Esophagus muscularis mucosa (tissue), 4 donors: ENCODE measurements around the gene CHMP2A. TPM values are rescaled to one million over a fixed set of nuclear protein-coding genes. Genes with fewer than 3 reads are reported as not detected.

Experiments used
- DNase-seq: peaks from one replicate; pipeline ENCODE4 v3.0.0-alpha.2; 2017; ENCODE audit errors: extremely low spot score
- H3K27ac ChIP-seq, 4 donors: fragments of 200-600 bp; sonication (generic); replicated peaks in 1 of 4; 1 replicate in 3 of 4; 2 replicates in 1 of 4; pipeline ENCODE4 v1.5.1; 2016 to 2019; ENCODE audit warnings: mild to moderate bottlenecking in 1 of 4
- H3K27me3 ChIP-seq, 4 donors: fragments of 200-600 bp; sonication (generic); one replicate each; pipeline versions ENCODE4 v1.5.1 to v1.6.0; 2016 to 2019
- H3K36me3 ChIP-seq, 4 donors: fragments of 200-600 bp; sonication (generic); one replicate each; pipeline ENCODE4 v1.5.1; 2016 to 2019
- H3K4me1 ChIP-seq, 4 donors: fragments of 200-600 bp; sonication (generic); one replicate each; pipeline ENCODE4 v1.5.1; 2016 to 2019
- H3K4me3 ChIP-seq, 4 donors: fragments of 200-600 bp; sonication (generic); 1 replicate in 2 of 4; 2 replicates in 2 of 4; pipeline ENCODE4 v1.5.1; 2016 to 2019; ENCODE audit warnings: mild to moderate bottlenecking in 4 of 4, moderate library complexity in 1 of 4
- H3K9me3 ChIP-seq, 4 donors: fragments of 200-600 bp; sonication (generic); 1 replicate in 3 of 4; 2 replicates in 1 of 4; pipeline ENCODE4 v1.5.1; 2016 to 2019
- CTCF ChIP-seq, 3 experiments: fragments of 200-600 bp in 2 of 3; fragments of 450-650 bp in 1 of 3; sonication (generic) in 2 of 3; IDR thresholded peaks; one replicate each; pipeline ENCODE4 v1.5.1; 2017 to 2019; ENCODE audit warnings: antibody characterized with exemption in 3 of 3, mild to moderate bottlenecking in 2 of 3, moderate library complexity in 1 of 3
- EP300 ChIP-seq: sonication (generic); formaldehyde crosslinking; IDR thresholded peaks from one replicate; pipeline ENCODE4 v1.6.1; 2017; ENCODE audit warnings: antibody characterized with exemption
- POLR2A ChIP-seq: fragments of 450-650 bp; IDR thresholded peaks from one replicate; pipeline ENCODE4 v1.6.1; 2017; ENCODE audit warnings: antibody characterized with exemption, moderate library complexity, mild to moderate bottlenecking, low read depth
- POLR2AphosphoS5 ChIP-seq, 2 donors: sonication (generic); formaldehyde crosslinking; IDR thresholded peaks; one replicate each; pipeline ENCODE4 v1.6.1; 2017; ENCODE audit warnings: antibody characterized with exemption in 2 of 2
- WGBS: methylation state at CpG from one replicate; pipeline ENCODE4 v1.1.5; 2018; 5-methylcytosine and 5-hydroxymethylcytosine counted together
- intact Hi-C: fragments of 100-400 bp; cut with DNase I; formaldehyde crosslinking; loops from one replicate; pipeline ENCODE4 v1.15.1; 2023
- total RNA-seq, 4 donors: library from RNA; depleted of rRNA; stranded (reverse); fragments of >200 nt; gene quantifications; one replicate each; pipeline versions ENCODE4 v1.1.0 to v1.2.1, GENCODE V29; 2016

Gene CHMP2A
- total RNA-seq, 4 donors from 2014 or later: 124 to 145 (median 141) TPM

GRCh38 chr19:58568453-58569130 is 13.7 kb upstream of the CHMP2A start:
- 92% methylated on average over 4 of the region's 4 CpGs for WGBS
- no peak for DNase-seq
- peaks cover 8 to 20% (median 13%) of the 10 kb centered on the region in 4 donors for H3K4me1 ChIP-seq
- H3K27ac ChIP-seq: no peak overlapping the region
- H3K4me3 ChIP-seq: no peak overlapping the region
- H3K9me3 ChIP-seq: no peaks in the 10 kb centered on the region
- no peaks in the 10 kb centered on the region for H3K27me3 ChIP-seq
- H3K36me3 ChIP-seq: peaks cover 4 to 44% (median 32%) of the 10 kb centered on the region in 4 donors
- intact Hi-C loops: no loop called here
- TF ChIP-seq POLR2AphosphoS5 (IDR thresholded peaks at IDR 0.05): no peak
- no peak for TF ChIP-seq POLR2A
- TF ChIP-seq EP300: no peak
- no peak for TF ChIP-seq CTCF (IDR thresholded peaks at IDR 0.05)

DNA sequence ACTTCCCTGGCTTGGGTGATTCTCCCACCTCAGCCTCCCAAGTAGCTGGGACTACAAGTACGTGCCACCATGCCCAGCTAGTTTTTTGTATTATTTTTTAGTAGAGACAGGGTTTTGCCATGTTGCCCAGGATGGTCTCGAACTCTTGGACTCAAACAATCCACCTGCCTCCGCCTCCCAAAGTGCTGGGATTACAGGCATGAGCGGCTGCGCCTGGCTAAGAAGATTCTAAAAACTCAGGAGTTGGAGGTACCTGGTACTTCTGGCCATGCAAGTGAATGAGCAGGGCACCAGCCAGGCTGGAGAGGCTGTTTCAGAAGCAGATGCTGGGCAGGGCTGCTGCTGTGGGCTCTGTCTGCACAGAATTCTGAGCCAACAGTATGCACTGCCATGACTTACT is 12.1 kb upstream of the CHMP2A start:
- TF ChIP-seq POLR2A (no peak), CTCF (IDR thresholded peaks at IDR 0.05) (no peak), POLR2AphosphoS5 (IDR thresholded peaks at IDR 0.05) (no peak), EP300 (no peak)
- DNase-seq: no peak

DNA sequence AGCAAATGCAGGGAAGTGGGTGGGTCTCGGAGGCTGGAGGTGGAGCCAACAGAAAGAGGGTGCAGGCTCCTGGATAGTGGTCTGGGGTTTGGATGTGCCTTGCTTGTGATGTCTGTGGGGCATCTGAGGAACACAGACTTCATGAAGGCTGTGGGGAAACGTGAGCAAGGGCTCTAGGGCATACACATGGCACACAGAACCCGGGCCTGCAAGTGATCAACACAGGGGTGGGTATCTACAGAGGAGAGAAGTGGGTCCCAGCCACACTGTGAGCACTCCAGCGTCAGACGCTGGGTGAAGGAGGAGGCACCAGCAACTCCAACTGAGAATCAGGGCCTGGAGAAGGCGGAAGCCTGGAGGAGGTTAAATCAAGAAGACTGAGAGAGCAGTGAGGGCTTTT is 8.9 kb upstream of the CHMP2A start:
- Histone ChIP-seq H3K36me3 (peaks cover 0 to 18% (median 10%) of the 10 kb centered on the region in 4 donors), H3K9me3 (no peaks in the 10 kb centered on the region), H3K4me3 (no peak overlapping the region), H3K27ac (no peak overlapping the region), H3K27me3 (peaks cover 0 to 8% (median 0%) of the 10 kb centered on the region in 4 donors), H3K4me1 (peaks cover 32 to 45% (median 45%) of the 10 kb centered on the region in 4 donors)
- WGBS: 74% methylated on average over 6 of the region's 6 CpGs
- intact Hi-C loops: no loop called here
- TF ChIP-seq CTCF (IDR thresholded peaks at IDR 0.05): no peak
- TF ChIP-seq POLR2AphosphoS5 (IDR thresholded peaks at IDR 0.05): no peak
- no peak for TF ChIP-seq POLR2A
- no peak for TF ChIP-seq EP300
- no peak for DNase-seq

More for the DNA sequence above, 12.1 kb upstream of the CHMP2A start:
- Histone ChIP-seq H3K36me3 (peaks cover 4 to 44% (median 32%) of the 10 kb centered on the region in 4 donors), H3K9me3 (no peaks in the 10 kb centered on the region), H3K27ac (no peak overlapping the region), H3K4me3 (no peak overlapping the region), H3K27me3 (peaks cover 0 to 8% (median 0%) of the 10 kb centered on the region in 4 donors), H3K4me1 (peaks cover 18 to 30% (median 22%) of the 10 kb centered on the region in 4 donors)
- intact Hi-C loops: no loop called here
- 91% methylated on average over 5 of the region's 5 CpGs for WGBS

DNA sequence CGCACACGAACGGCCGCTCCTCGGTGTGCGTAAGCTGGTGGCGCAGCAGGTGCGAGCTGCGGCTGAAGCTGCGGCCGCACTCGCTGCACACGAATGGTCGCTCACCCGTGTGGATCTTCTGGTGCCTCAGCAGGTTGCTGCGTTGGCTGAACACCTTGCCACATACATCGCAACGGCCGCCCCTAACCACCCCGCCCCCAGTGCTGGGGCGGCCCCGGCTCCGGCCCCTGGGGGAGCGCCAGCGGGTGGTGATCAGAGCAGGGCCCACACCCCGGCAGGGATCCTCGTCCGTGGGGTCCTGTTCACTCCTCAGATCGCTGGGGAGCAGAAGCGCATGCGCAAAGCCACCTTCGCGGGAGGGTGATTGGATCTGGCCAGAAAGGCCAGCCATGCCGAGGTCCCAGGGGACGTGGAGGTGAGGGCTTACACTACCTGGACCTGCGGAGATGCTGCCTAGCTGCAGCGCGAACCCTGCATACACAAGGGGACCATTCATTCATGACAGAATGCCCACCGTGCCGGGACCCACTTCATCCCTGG is 8.2 kb upstream of the CHMP2A start:
- intact Hi-C loops: no loop called here
- Histone ChIP-seq H3K4me1 (peaks cover 32 to 45% (median 45%) of the 10 kb centered on the region in 4 donors), H3K27me3 (peaks cover 0 to 8% (median 0%) of the 10 kb centered on the region in 4 donors), H3K36me3 (peaks cover 0 to 15% (median 9%) of the 10 kb centered on the region in 4 donors), H3K4me3 (peak overlapping the region; percentile 50 to 63 (median 54)), H3K27ac (peak overlapping the region; percentile 64 to 83 (median 72)), H3K9me3 (no peaks in the 10 kb centered on the region)
- DNase-seq: no peak
- no peak for TF ChIP-seq EP300
- TF ChIP-seq POLR2AphosphoS5 (IDR thresholded peaks at IDR 0.05): no peak
- no peak for TF ChIP-seq POLR2A
- TF ChIP-seq CTCF (IDR thresholded peaks at IDR 0.05): no peak
- 17% methylated on average over 18 of the region's 40 CpGs for WGBS
